Activated CD4-positive, alpha-beta memory T cell treated with anti-CD3 and anti-CD28 coated beads, Interleukin-2, amount 10 ng/mL, durations not matched to agents 7 days and 5 days (primary cell): Measurements from ENCODE around the gene MMEL1. TPM values are rescaled to one million over a fixed set of nuclear protein-coding genes. Genes with fewer than 3 reads are reported as not detected.

ENCODE experiments used
- total RNA-seq, 2 experiments: library from RNA; stranded (reverse); gene quantifications; one replicate each; pipeline ENCODE4 v1.2.3, GENCODE V29; 2021

The MMEL1 gene
- total RNA-seq, 2 experiments from 2014 or later, result 1.0 to 1.5 TPM

Other genes starting within 250 kb of the MMEL1 start
- gene MORN1, start 241.5 kb downstream of the MMEL1 start, total RNA-seq, result 1 to 10 TPM; 6.2 to 6.3 TPM
- 100 to 1,000 TPM; 151 to 160 TPM for gene RER1, start 241.2 kb downstream of the MMEL1 start, total RNA-seq
- gene PEX10, start 220.5 kb downstream of the MMEL1 start, total RNA-seq, result 1 to 10 TPM; 6.8 to 9.5 TPM
- 10 to 100 TPM; 32.7 to 33.8 TPM for gene PLCH2, start 156.7 kb downstream of the MMEL1 start, total RNA-seq
- 10 to 100 TPM; 71.7 to 72.6 TPM for gene PANK4, start 106.4 kb downstream of the MMEL1 start, total RNA-seq
- gene HES5, start 102.8 kb downstream of the MMEL1 start, total RNA-seq, result not detected
- gene TNFRSF14, start 76.6 kb downstream of the MMEL1 start, total RNA-seq, result 100 to 1,000 TPM; 171 to 173 TPM
- 10 to 100 TPM; 17.0 to 22.2 TPM for gene PRXL2B, start 46.2 kb downstream of the MMEL1 start, total RNA-seq
- gene TTC34, start 168.7 kb upstream of the MMEL1 start, total RNA-seq, result 1 to 10 TPM; 1.5 to 1.6 TPM